Suprapubic skin (tissue), 3 donors: ENCODE results near the gene KLHL28.

Experiments
- EP300 ChIP-seq: sonication (generic); formaldehyde crosslinking; IDR thresholded peaks from one replicate; pipeline ENCODE4 v1.6.1; 2017; ENCODE audit warnings: antibody characterized with exemption
- POLR2A ChIP-seq, 2 donors: fragments of 450-650 bp; IDR thresholded peaks; one replicate each; pipeline ENCODE4 v1.6.1; 2017; ENCODE audit warnings: antibody characterized with exemption in 2 of 2, mild to moderate bottlenecking in 2 of 2, moderate library complexity in 2 of 2
- TF ChIP-seq, protein P1 (sequence below), 2 donors: fragments of 200-600 bp in 1 of 2; fragments of 450-650 bp in 1 of 2; sonication (generic) in 1 of 2; IDR thresholded peaks; one replicate each; pipeline ENCODE4 v1.5.1; 2016 to 2019; ENCODE audit warnings: antibody characterized with exemption in 2 of 2, mild to moderate bottlenecking in 1 of 2, moderate library complexity in 1 of 2

DNA sequence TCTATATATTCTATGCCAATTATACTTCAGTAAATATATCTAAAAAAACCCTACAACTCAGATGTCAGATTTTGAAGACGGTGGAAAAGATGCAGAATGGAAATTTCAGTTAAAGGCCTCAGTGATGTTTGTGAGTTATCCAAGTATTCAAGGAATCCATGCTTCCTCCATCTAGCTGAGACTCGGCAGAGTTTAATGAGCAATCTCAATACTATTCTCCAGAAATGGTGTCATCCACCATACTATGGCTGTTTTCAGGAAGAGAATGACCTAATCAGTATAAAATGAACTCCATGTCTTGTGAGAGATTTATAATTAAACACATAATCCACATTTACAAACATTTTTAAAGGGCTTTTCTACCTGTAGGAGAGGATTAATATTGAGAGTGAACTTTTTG lies 66.0 kb downstream of the KLHL28 start:
- TF ChIP-seq EP300 (no peak), POLR2A (IDR thresholded peaks at IDR 0.05) (no peak)
- TF ChIP-seq, protein P1, sequence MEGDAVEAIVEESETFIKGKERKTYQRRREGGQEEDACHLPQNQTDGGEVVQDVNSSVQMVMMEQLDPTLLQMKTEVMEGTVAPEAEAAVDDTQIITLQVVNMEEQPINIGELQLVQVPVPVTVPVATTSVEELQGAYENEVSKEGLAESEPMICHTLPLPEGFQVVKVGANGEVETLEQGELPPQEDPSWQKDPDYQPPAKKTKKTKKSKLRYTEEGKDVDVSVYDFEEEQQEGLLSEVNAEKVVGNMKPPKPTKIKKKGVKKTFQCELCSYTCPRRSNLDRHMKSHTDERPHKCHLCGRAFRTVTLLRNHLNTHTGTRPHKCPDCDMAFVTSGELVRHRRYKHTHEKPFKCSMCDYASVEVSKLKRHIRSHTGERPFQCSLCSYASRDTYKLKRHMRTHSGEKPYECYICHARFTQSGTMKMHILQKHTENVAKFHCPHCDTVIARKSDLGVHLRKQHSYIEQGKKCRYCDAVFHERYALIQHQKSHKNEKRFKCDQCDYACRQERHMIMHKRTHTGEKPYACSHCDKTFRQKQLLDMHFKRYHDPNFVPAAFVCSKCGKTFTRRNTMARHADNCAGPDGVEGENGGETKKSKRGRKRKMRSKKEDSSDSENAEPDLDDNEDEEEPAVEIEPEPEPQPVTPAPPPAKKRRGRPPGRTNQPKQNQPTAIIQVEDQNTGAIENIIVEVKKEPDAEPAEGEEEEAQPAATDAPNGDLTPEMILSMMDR (IDR thresholded peaks at IDR 0.05), result no peak
